H1 (cell line): Measurements from ENCODE around the gene CIZ1. TPM values are rescaled to one million over a fixed set of nuclear protein-coding genes. Genes with fewer than 3 reads are reported as not detected.

Experiments
- ATF3 ChIP-seq: IDR thresholded peaks from 2 replicates; pipeline ENCODE4 v1.6.1; 2011; ENCODE audit warnings: low read depth, mild to moderate bottlenecking, low read length; ENCODE audit not compliant: insufficient read depth
- CHD2 ChIP-seq: IDR thresholded peaks from 2 replicates; pipeline ENCODE4 v1.6.1; 2012; ENCODE audit warnings: low read length, improper control_type of control experiment
- KDM4A ChIP-seq: IDR thresholded peaks from one replicate; pipeline ENCODE4 v1.7.1; 2012; ENCODE audit warnings: low read depth, mild to moderate bottlenecking, moderate library complexity, low read length, inconsistent platforms; ENCODE audit not compliant: severe bottlenecking
- PHF8 ChIP-seq: fragments of 200-600 bp; sonication (generic); conservative IDR thresholded peaks from 2 replicates; pipeline ENCODE4 v1.7.1; 2012; ENCODE audit warnings: low read depth, mild to moderate bottlenecking, inconsistent platforms, low read length, moderate library complexity
- POLR2AphosphoS5 ChIP-seq: IDR thresholded peaks from 2 replicates; pipeline ENCODE4 v1.6.1; 2011; ENCODE audit warnings: low read depth, low read length
- SP4 ChIP-seq: IDR thresholded peaks from 2 replicates; pipeline ENCODE4 v1.6.1; 2012; ENCODE audit warnings: low read length, inconsistent platforms
- TBP ChIP-seq: IDR thresholded peaks from 2 replicates; pipeline ENCODE4 v1.6.1; 2011; ENCODE audit warnings: low read depth, low read length, improper control_type of control experiment
- polyA plus RNA-seq, 7 experiments: library from polyadenylated mRNA; depleted of rRNA in 3 of 7; stranded (reverse) in 5 of 7; unstranded in 2 of 7; fragments of >200 nt in 5 of 7; fragments of 200-250 nt in 2 of 7; gene quantifications; 1 replicate in 5 of 7; 2 replicates in 1 of 7; 4 replicates in 1 of 7; pipeline versions ENCODE4 v1.2.1 to v1.2.3, GENCODE V29; 2011 to 2013; ENCODE audit warnings: missing spikeins in 2 of 7, mixed read lengths in 2 of 7
- total RNA-seq: library from RNA; stranded (reverse); fragmentation: NEBNext Ultra II Directional; extraction: Animal tissue kit (Norgen Biotek cat#: 25700); gene quantifications from 2 replicates; pipeline ENCODE4 v1.2.1, GENCODE V29; 2021

The CIZ1 gene
- total and polyA plus RNA-seq, 2 of the 8 experiments (the other 6 are each of a cell fraction or from before 2014, with no cell fraction given): 66.0 to 107 TPM

- TF ChIP-seq CHD2 (no peak), ATF3 (no peak), KDM4A (peak; percentile 43), PHF8 (no peak), TBP (no peak), SP4 (no peak), POLR2AphosphoS5 (0 out of 2 replicates have a peak, but pooled peaks have one; percentile 33)
- TF ChIP-seq, all 59 proteins: peak for 5
Measured at GRCh38 chr9:128160603-128160987, 30.8 kb downstream of the CIZ1 start (continued).
